GM12872 (cell line): ENCODE data around the gene SIGLEC5.

Experiments used
- CTCF ChIP-seq: IDR thresholded peaks from 3 replicates; pipeline ENCODE4 v1.5.1; 2011; ENCODE audit warnings: low read depth, mild to moderate bottlenecking, low read length, moderate library complexity; ENCODE audit not compliant: insufficient read depth

The SIGLEC5 gene

GRCh38 chr19:51593969-51594773, 36.0 kb downstream of the SIGLEC5 start:
- TF ChIP-seq CTCF: no peak

- TF ChIP-seq CTCF: no peak
Measured at GRCh38 chr19:51593138-51593890, 36.9 kb downstream of the SIGLEC5 start.

GRCh38 chr19:51592521-51592920, 37.7 kb downstream of the SIGLEC5 start:
- TF ChIP-seq CTCF: no peak

GRCh38 chr19:51590441-51590840, 39.8 kb downstream of the SIGLEC5 start:
- no peak for TF ChIP-seq CTCF

- TF ChIP-seq CTCF: no peak
Measured at GRCh38 chr19:51589511-51589910, 40.7 kb downstream of the SIGLEC5 start.

- no peak for TF ChIP-seq CTCF
Measured at GRCh38 chr19:51587264-51588191, 42.7 kb downstream of the SIGLEC5 start.

- TF ChIP-seq CTCF: no peak
Measured at GRCh38 chr19:51586799-51587198, 43.4 kb downstream of the SIGLEC5 start.
